C4-2B (cell line): ENCODE results near the gene SPTBN4.

ENCODE experiments used
- CTCF ChIP-seq: fragments of 450-650 bp; conservative IDR thresholded peaks from 2 replicates; pipeline ENCODE4 v1.5.1; 2017; ENCODE audit warnings: mild to moderate bottlenecking
- ZFX ChIP-seq: fragments of 450-650 bp; IDR thresholded peaks from 2 replicates; pipeline ENCODE4 v1.6.1; 2017

- TF ChIP-seq CTCF (no peak), ZFX (no peak)
These were observed at the start of gene SPTBN4 for GRCh38 chr19:40466985-40467734.
